Gastrocnemius medialis (tissue), 4 donors: ENCODE measurements around the gene HERC3. TPM values are rescaled to one million over a fixed set of nuclear protein-coding genes. Genes with fewer than 3 reads are reported as not detected.

Experiments
- ATAC-seq, 2 donors: fragments of 150-250 bp; one replicate each; pipeline ENCODE4 v1.9.1; 2016
- DNase-seq, 2 donors: peaks; one replicate each; pipeline ENCODE4 v3.0.0-alpha.2; 2019
- H3K27ac ChIP-seq, 4 donors: fragments of 200-600 bp; sonication (generic); 1 replicate in 1 of 4; 2 replicates in 3 of 4; pipeline ENCODE4 v1.5.1; 2016 to 2018; ENCODE audit warnings: mild to moderate bottlenecking in 2 of 4, moderate library complexity in 1 of 4
- H3K27me3 ChIP-seq, 3 donors: fragments of 200-600 bp; sonication (generic) in 2 of 3; 1 replicate in 1 of 3; 2 replicates in 2 of 3; pipeline versions ENCODE4 v1.5.1 to v1.6.0; 2016 to 2019; ENCODE audit warnings: mild to moderate bottlenecking in 1 of 3, moderate library complexity in 1 of 3
- H3K36me3 ChIP-seq, 2 donors: fragments of 200-600 bp; sonication (generic) in 1 of 2; one replicate each; pipeline ENCODE4 v1.5.1; 2017 to 2018
- H3K4me1 ChIP-seq, 2 donors: fragments of 200-600 bp; sonication (generic) in 1 of 2; one replicate each; pipeline ENCODE4 v1.5.1; 2016 to 2017; ENCODE audit warnings: mild to moderate bottlenecking in 2 of 2
- H3K4me3 ChIP-seq, 4 donors: fragments of 200-600 bp; sonication (generic) in 3 of 4; 1 replicate in 1 of 4; 2 replicates in 3 of 4; pipeline ENCODE4 v1.5.1; 2016 to 2019; ENCODE audit warnings: mild to moderate bottlenecking in 2 of 4
- H3K9me3 ChIP-seq, 3 donors: fragments of 200-600 bp; sonication (generic) in 2 of 3; 1 replicate in 1 of 3; 2 replicates in 2 of 3; pipeline ENCODE4 v1.5.1; 2016 to 2019
- POLR2A ChIP-seq, 2 donors: fragments of 450-650 bp; IDR thresholded peaks; one replicate each; pipeline ENCODE4 v1.6.1; 2017; ENCODE audit warnings: antibody characterized with exemption in 2 of 2, mild to moderate bottlenecking in 2 of 2, moderate library complexity in 2 of 2
- in situ Hi-C, 4 donors: fragments of 200-750 bp; cut with MboI; loops; one replicate each; pipeline versions ENCODE4 v1.15.0 to v1.8.0; 2017; ENCODE audit warnings: low sequenced_read_pairs in 4 of 4
- intact Hi-C: fragments of 100-400 bp; cut with DNase I; formaldehyde crosslinking; loops from one replicate; pipeline ENCODE4 v1.15.1; 2023; ENCODE audit warnings: low total_unique reads
- total RNA-seq, 4 donors: library from RNA; depleted of rRNA; stranded (reverse); fragments of >200 nt; gene quantifications; one replicate each; pipeline versions ENCODE4 v1.1.0 to v1.2.3, GENCODE V29; 2016
- TF ChIP-seq, protein P1 (sequence below), 5 experiments: fragments of 450-650 bp in 3 of 5; fragments of 200-600 bp in 2 of 5; sonication (generic) in 2 of 5; IDR thresholded peaks in 4 of 5; conservative IDR thresholded peaks in 1 of 5; 1 replicate in 4 of 5; 2 replicates in 1 of 5; pipeline ENCODE4 v1.5.1; 2016 to 2019; ENCODE audit warnings: antibody characterized with exemption in 5 of 5, mild to moderate bottlenecking in 3 of 5, moderate library complexity in 3 of 5

The HERC3 gene
- total RNA-seq, 4 donors from 2014 or later: 16.2 to 32.3 (median 21.9) TPM

- H3K36me3 ChIP-seq: peaks cover 0 to 28% of the 10 kb centered on the region in 2 donors
- no peak for ATAC-seq
- intact Hi-C loops: no loop called here
Measured at GRCh38 chr4:88744609-88745008, 152.3 kb downstream of the HERC3 start.

DNA sequence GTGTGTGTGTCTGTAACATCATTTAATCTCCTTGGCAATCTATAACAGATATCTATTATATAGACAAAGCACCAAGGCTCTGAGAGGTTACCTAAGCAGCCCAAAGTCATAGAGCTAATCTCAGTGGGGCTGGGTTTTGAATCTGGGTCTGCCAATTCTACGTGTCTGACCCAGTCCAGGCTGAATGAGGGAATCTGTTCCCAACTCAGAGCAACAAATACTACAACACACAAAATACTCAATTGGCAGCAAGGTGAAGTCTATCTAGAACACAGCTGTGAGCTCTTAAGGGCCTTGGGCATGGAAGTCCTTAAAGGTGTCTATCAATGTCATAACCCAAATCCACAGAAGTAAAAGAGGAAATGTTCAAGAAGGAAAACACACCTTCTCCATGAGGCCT lies 152.9 kb downstream of the HERC3 start:
- ATAC-seq: peak in 1 of 2 donors; percentile 7

More at GRCh38 chr4:88744609-88745008, 152.3 kb downstream of the HERC3 start:
- in situ Hi-C loops: no loop called here
- H3K27ac ChIP-seq: peak overlapping the region in 3 of 4 donors; percentile 2 to 70 (median 32)
- H3K4me3 ChIP-seq: no peak overlapping the region
- peaks cover 17 to 38% of the 10 kb centered on the region in 2 donors for H3K4me1 ChIP-seq
- no peaks in the 10 kb centered on the region for H3K9me3 ChIP-seq
- no peaks in the 10 kb centered on the region for H3K27me3 ChIP-seq
- no peak for TF ChIP-seq POLR2A (IDR thresholded peaks at IDR 0.05)
- TF ChIP-seq, protein P1, sequence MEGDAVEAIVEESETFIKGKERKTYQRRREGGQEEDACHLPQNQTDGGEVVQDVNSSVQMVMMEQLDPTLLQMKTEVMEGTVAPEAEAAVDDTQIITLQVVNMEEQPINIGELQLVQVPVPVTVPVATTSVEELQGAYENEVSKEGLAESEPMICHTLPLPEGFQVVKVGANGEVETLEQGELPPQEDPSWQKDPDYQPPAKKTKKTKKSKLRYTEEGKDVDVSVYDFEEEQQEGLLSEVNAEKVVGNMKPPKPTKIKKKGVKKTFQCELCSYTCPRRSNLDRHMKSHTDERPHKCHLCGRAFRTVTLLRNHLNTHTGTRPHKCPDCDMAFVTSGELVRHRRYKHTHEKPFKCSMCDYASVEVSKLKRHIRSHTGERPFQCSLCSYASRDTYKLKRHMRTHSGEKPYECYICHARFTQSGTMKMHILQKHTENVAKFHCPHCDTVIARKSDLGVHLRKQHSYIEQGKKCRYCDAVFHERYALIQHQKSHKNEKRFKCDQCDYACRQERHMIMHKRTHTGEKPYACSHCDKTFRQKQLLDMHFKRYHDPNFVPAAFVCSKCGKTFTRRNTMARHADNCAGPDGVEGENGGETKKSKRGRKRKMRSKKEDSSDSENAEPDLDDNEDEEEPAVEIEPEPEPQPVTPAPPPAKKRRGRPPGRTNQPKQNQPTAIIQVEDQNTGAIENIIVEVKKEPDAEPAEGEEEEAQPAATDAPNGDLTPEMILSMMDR (IDR thresholded peaks at IDR 0.05 in 4 of 5, conservative IDR thresholded peaks at IDR 0.05 in 1 of 5): no peak
- no peak for DNase-seq

DNA sequence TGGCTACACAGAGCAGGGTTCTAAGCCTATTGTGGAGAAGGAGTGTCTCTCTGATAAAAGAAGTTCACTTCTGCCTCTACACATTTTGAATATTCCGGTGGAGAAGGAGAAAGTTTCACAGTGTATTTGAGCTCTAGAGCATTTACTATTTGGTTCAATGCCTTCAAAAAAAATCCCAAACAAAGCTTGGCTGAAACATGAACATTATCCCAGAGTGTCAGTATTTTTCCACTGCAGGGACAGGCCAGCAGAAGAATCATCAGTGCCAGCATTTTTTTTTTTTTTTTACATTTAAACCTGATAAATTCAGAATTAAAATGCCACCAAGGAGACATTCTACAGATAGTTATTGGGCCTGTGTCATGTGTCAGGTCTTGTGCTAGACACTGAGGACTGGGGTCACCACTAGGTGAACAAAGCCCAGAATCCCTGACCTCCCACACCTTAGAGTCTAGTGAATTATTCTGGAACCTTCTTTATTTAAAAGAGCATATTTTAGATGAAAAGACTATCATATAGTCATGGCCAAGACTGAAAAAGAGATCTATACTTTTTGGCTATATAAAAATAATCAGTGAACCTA lies 153.4 kb downstream of the HERC3 start:
- DNase-seq: no peak
- Histone ChIP-seq H3K9me3 (no peaks in the 10 kb centered on the region), H3K27me3 (no peaks in the 10 kb centered on the region), H3K27ac (peak overlapping the region; percentile 2 to 70 (median 35)), H3K4me3 (no peak overlapping the region), H3K4me1 (peaks cover 17 to 30% of the 10 kb centered on the region in 2 donors), H3K36me3 (peaks cover 0 to 39% of the 10 kb centered on the region in 2 donors)
- in situ Hi-C loops: no loop called here
- TF ChIP-seq, protein P1 (IDR thresholded peaks at IDR 0.05 in 4 of 5, conservative IDR thresholded peaks at IDR 0.05 in 1 of 5): no peak
- no peak for TF ChIP-seq POLR2A (IDR thresholded peaks at IDR 0.05)
- intact Hi-C loops: no loop called here
- ATAC-seq: peak in 1 of 2 donors; percentile 25

More for the DNA sequence above, 152.9 kb downstream of the HERC3 start:
- Histone ChIP-seq H3K4me3 (no peak overlapping the region), H3K27me3 (no peaks in the 10 kb centered on the region), H3K27ac (peak overlapping the region; percentile 2 to 70 (median 35)), H3K36me3 (peaks cover 0 to 34% of the 10 kb centered on the region in 2 donors), H3K4me1 (peaks cover 17 to 35% of the 10 kb centered on the region in 2 donors), H3K9me3 (no peaks in the 10 kb centered on the region)
- TF ChIP-seq POLR2A (IDR thresholded peaks at IDR 0.05): no peak
- TF ChIP-seq, protein P1 (IDR thresholded peaks at IDR 0.05 in 4 of 5, conservative IDR thresholded peaks at IDR 0.05 in 1 of 5): no peak
- intact Hi-C loops: no loop called here
- in situ Hi-C loops: no loop called here
- DNase-seq: no peak

- Histone ChIP-seq H3K27me3 (no peaks in the 10 kb centered on the region), H3K9me3 (no peaks in the 10 kb centered on the region), H3K36me3 (peaks cover 0 to 38% of the 10 kb centered on the region in 2 donors), H3K27ac (peak overlapping the region; percentile 2 to 70 (median 35)), H3K4me3 (no peak overlapping the region), H3K4me1 (peaks cover 17 to 28% of the 10 kb centered on the region in 2 donors)
- in situ Hi-C loops (no loop called here), intact Hi-C loops (no loop called here)
- no peak for TF ChIP-seq POLR2A (IDR thresholded peaks at IDR 0.05)
- TF ChIP-seq, protein P1 (IDR thresholded peaks at IDR 0.05 in 4 of 5, conservative IDR thresholded peaks at IDR 0.05 in 1 of 5): no peak
- peak in 1 of 2 donors; percentile 37 for ATAC-seq
- no peak for DNase-seq
Measured at GRCh38 chr4:88746206-88746605, 153.9 kb downstream of the HERC3 start.
